GM12878 (cell line): ENCODE measurements around the gene FOSL1. TPM values are rescaled to one million over a fixed set of nuclear protein-coding genes. Genes with fewer than 3 reads are reported as not detected.

ENCODE experiments used
- ATAC-seq: fragments of 200-7000 bp; cut with Tn5 transposase; 3 replicates; pipeline ENCODE4 v1.9.1; 2020; ENCODE audit warnings: mild to moderate bottlenecking, moderate library complexity
- BruUV-seq: library from RNA; stranded (reverse); fragments of 400-500 nt; replicated peaks from 2 replicates; lab custom pipeline; 2021; lab: Mats Ljungman, UMichigan
- CTCF ChIA-PET: fragments of 300-600 bp; sonication (Branson Sonifier 250); formaldehyde crosslinking; extraction: SDS; loops from one replicate; lab custom pipeline; 2021; ENCODE audit warnings: inconsistent platforms; lab: Yijun Ruan, JAX
- POLR2A ChIA-PET: fragments of 350-600 bp; formaldehyde crosslinking; extraction: SDS; loops from one replicate; lab custom pipeline; 2021; ENCODE audit warnings: inconsistent platforms; lab: Charles Lee
- RAD21 ChIA-PET: fragments of 300-600 bp; sonication (Branson Sonifier 250); formaldehyde crosslinking; loops from one replicate; lab custom pipeline; 2023; ENCODE audit warnings: antibody characterized with exemption; ENCODE audit not compliant: unreplicated experiment; lab: Charles Lee
- SMC1A ChIA-PET: fragments of 300-600 bp; sonication (Branson Sonifier 250); formaldehyde crosslinking; loops from one replicate; lab custom pipeline; 2023; ENCODE audit not compliant: unreplicated experiment, uncharacterized antibody; lab: Charles Lee
- DNase-seq: peaks from one replicate; pipeline ENCODE4 v3.0.0-alpha.2; 2011; ENCODE audit warnings: low read depth, low spot score
- FAIRE-seq: peaks from 3 replicates; lab custom pipeline; 2011; peaks lifted over from hg19 to GRCh38; lab: Jason Lieb, UNC
- H2AFZ ChIP-seq: 2 replicates; pipeline ENCODE4 v1.6.0; 2011; ENCODE audit warnings: low read depth, low read length, control low read depth; ENCODE audit not compliant: control insufficient read depth
- H3K27ac ChIP-seq: 2 replicates; pipeline ENCODE4 v1.5.1; 2011; ENCODE audit warnings: control low read depth; ENCODE audit not compliant: control insufficient read depth, insufficient read depth
- H3K27me3 ChIP-seq, 2 experiments: replicated peaks in 1 of 2; 2 replicates each; pipeline versions ENCODE4 v1.6.0 to v1.6.1; 2011; ENCODE audit warnings: low read length in 1 of 2; ENCODE audit not compliant: control insufficient read depth in 2 of 2, insufficient read depth in 2 of 2
- H3K36me3 ChIP-seq, 2 experiments: 2 replicates each; pipeline ENCODE4 v1.5.1; 2011; ENCODE audit warnings: low read length in 1 of 2; ENCODE audit not compliant: control insufficient read depth in 2 of 2, insufficient read depth in 2 of 2
- H3K4me1 ChIP-seq: 2 replicates; pipeline ENCODE4 v1.6.1; 2011; ENCODE audit warnings: mild to moderate bottlenecking, low read length, moderate library complexity, mixed read lengths; ENCODE audit not compliant: control insufficient read depth, insufficient read depth
- H3K4me2 ChIP-seq: 2 replicates; pipeline ENCODE4 v1.6.0; 2011; ENCODE audit warnings: control low read depth; ENCODE audit not compliant: control insufficient read depth, insufficient read depth
- H3K4me3 ChIP-seq: fragments of 200-600 bp; sonication (generic); 2 replicates; pipeline ENCODE4 v1.5.1; 2016
- H3K79me2 ChIP-seq: 2 replicates; pipeline ENCODE4 v1.6.0; 2011; ENCODE audit warnings: low read length; ENCODE audit not compliant: control insufficient read depth, insufficient read depth
- H3K9ac ChIP-seq: 2 replicates; pipeline ENCODE4 v1.8.0; 2011; ENCODE audit warnings: low read length, control low read depth, mixed read lengths; ENCODE audit not compliant: control insufficient read depth, insufficient read depth
- H3K9me3 ChIP-seq: replicated peaks from 3 replicates; pipeline ENCODE4 v1.5.1; 2011; ENCODE audit warnings: mild to moderate bottlenecking, low read length; ENCODE audit not compliant: control insufficient read depth, insufficient read depth
- H4K20me1 ChIP-seq: 2 replicates; pipeline ENCODE4 v1.6.0; 2011; ENCODE audit not compliant: control insufficient read depth, insufficient read depth
- ATF7 ChIP-seq: fragments of 450-650 bp; IDR thresholded peaks from 2 replicates; pipeline ENCODE4 v1.6.1; 2016; ENCODE audit warnings: low read depth, mild to moderate bottlenecking
- BCL11A ChIP-seq: IDR thresholded peaks from 2 replicates; pipeline ENCODE4 v1.6.1; 2011; ENCODE audit warnings: low read depth, low read length
- BCL3 ChIP-seq: IDR thresholded peaks from 2 replicates; pipeline ENCODE4 v1.6.1; 2011; ENCODE audit warnings: borderline replicate concordance, low read depth, mild to moderate bottlenecking, moderate library complexity, low read length; ENCODE audit not compliant: insufficient read depth, poor library complexity, severe bottlenecking
- E2F8 ChIP-seq: fragments of 450-650 bp; IDR thresholded peaks from 2 replicates; pipeline ENCODE4 v1.6.1; 2018; ENCODE audit warnings: mild to moderate bottlenecking, low read depth, moderate library complexity; ENCODE audit not compliant: partially characterized antibody
- POLR2A ChIP-seq: IDR thresholded peaks from 2 replicates; pipeline ENCODE4 v1.6.1; 2011; ENCODE audit warnings: low read depth, mild to moderate bottlenecking, low read length
- POLR2AphosphoS5 ChIP-seq: IDR thresholded peaks from 2 replicates; pipeline ENCODE4 v1.6.1; 2011; ENCODE audit warnings: mild to moderate bottlenecking, low read length, inconsistent platforms
- POU2F2 ChIP-seq: IDR thresholded peaks from 3 replicates; pipeline ENCODE4 v1.6.1; 2011; ENCODE audit warnings: low read depth, mild to moderate bottlenecking, low read length, borderline replicate concordance
- RCOR1 ChIP-seq: conservative IDR thresholded peaks from 2 replicates; pipeline ENCODE4 v1.6.1; 2012; ENCODE audit warnings: low read depth, low read length, improper control_type of control experiment
- ZSCAN29 ChIP-seq: fragments of 450-650 bp; IDR thresholded peaks from 2 replicates; pipeline ENCODE4 v1.6.1; 2017; ENCODE audit warnings: mild to moderate bottlenecking, moderate library complexity
- WGBS: methylation state at CpG from one replicate; pipeline ENCODE4 v1.1.6; 2016; ENCODE audit warnings: low lambda C conversion rate; ENCODE audit not compliant: insufficient replicate concordance, insufficient coverage; ENCODE audit errors: missing lambda C conversion rate; 5-methylcytosine and 5-hydroxymethylcytosine counted together
- in situ Hi-C: fragments of 300-500 bp; cut with MboI; formaldehyde crosslinking; loops from 9 replicates; pipeline ENCODE4 v1.14.3; 2018; ENCODE audit warnings: mixed read lengths
- intact Hi-C: fragments of 100-400 bp; cut with micrococcal nuclease; formaldehyde crosslinking; loops from one replicate; pipeline ENCODE4 v1.14.2; 2022; ENCODE audit not compliant: unreplicated experiment
- polyA plus RNA-seq, 11 experiments: library from polyadenylated mRNA; depleted of rRNA in 4 of 11; unstranded in 6 of 11; stranded (reverse) in 5 of 11; fragments of >200 nt; fragmentation: Nextera tagmentation in 4 of 11; fragmentation: Illumina TruSeq in 1 of 11; extraction: Ambion mirVana in 4 of 11; extraction: Trizol in 1 of 11; gene quantifications; 1 replicate in 1 of 11; 2 replicates in 10 of 11; pipeline versions ENCODE4 v1.2.1 to v1.2.3, GENCODE V29; 2011 to 2016; ENCODE audit warnings: inconsistent platforms in 2 of 11, missing spikeins in 2 of 11, low read depth in 1 of 11
- total RNA-seq, 4 experiments: library from RNA; depleted of rRNA in 3 of 4; stranded (reverse); fragments of >200 nt in 3 of 4; fragmentation: Illumina TruSeq in 1 of 4; extraction: Trizol in 1 of 4; gene quantifications; 2 replicates each; pipeline versions ENCODE4 v1.2.1 to v1.2.3, GENCODE V29; 2013 to 2021

FOSL1 gene
- total and polyA plus RNA-seq, 10 of the 15 experiments (the other 5 are each of a cell fraction or from before 2014, with no cell fraction given): 0.82 to 5.4 (median 2.1) TPM

GRCh38 chr11:65852508-65853245 is 47.5 kb downstream of the FOSL1 start:
- peaks cover 24% of the 10 kb centered on the region for H4K20me1 ChIP-seq
- RAD21 ChIA-PET: no interaction called here
- BruUV-seq: no TSS peak
- over 99% methylated on average over 28 of the region's 33 CpGs for WGBS
- no peak overlapping the region for H3K27ac ChIP-seq
- ATAC-seq (no peak), FAIRE-seq (no peak), DNase-seq (no peak)
- peaks cover 10% of the 10 kb centered on the region for H3K4me1 ChIP-seq
- H3K27me3 ChIP-seq: no peaks in the 10 kb centered on the region
- CTCF ChIA-PET: interaction anchor here (0.5 to 3.8 kb wide), 6 partner anchors 10 to 318 kb away, joined by 3 to 17 read pairs (median 4); no protein-coding TSS in a partner anchor
- peaks cover 38% of the 10 kb centered on the region for H3K79me2 ChIP-seq
- TF ChIP-seq ZSCAN29 (no peak), BCL3 (peak; percentile 26), BCL11A (0 out of 2 replicates have a peak, but pooled peaks have one; percentile 18), ATF7 (no peak), POLR2AphosphoS5 (peak; percentile 37), RCOR1 (no peak), POLR2A (peak; percentile 83), E2F8 (no peak), POU2F2 (0 out of 3 replicates have a peak, but pooled peaks have one; percentile 10)
- intact Hi-C loops (no loop called here), in situ Hi-C loops (loop anchor here (25.0 kb wide), 1 partner anchor 1615 kb away; the partner anchor contains the start of genes DNAJC4, FKBP2, NUDT22 and PPP1R14B)
- POLR2A ChIA-PET: interaction anchor here (1.1 kb wide), 1 partner anchor 147 kb away, joined by 4 read pairs; no protein-coding TSS in a partner anchor
- peaks cover 32 to 41% of the 10 kb centered on the region in 2 experiments; a peak in 3 of 4 replicates for H3K36me3 ChIP-seq
- SMC1A ChIA-PET: no interaction called here
- peaks cover 2% of the 10 kb centered on the region; the same call in 2 of the 3 replicates for H3K9me3 ChIP-seq
- H3K9ac ChIP-seq: no peak overlapping the region
- no peak overlapping the region for H3K4me2 ChIP-seq
- H3K4me3 ChIP-seq: no peak overlapping the region
- no peak overlapping the region for H2AFZ ChIP-seq
